CD4-positive, alpha-beta T cell treated with Interleukin-4 for 4 hours (primary cell): Measurements from ENCODE around the gene GGTLC3.
A peak's percentile ranks its signal among the peaks of the same experiment; 100 is the strongest.
"Not testable (repeated sequence)": the region's sequence is repeated elsewhere in the genome, so short reads cannot be mapped to it uniquely, and the experiment has no call there.

Experiments
- DNase-seq: peaks from one replicate; pipeline ENCODE4 v3.0.0-alpha.2; 2020

The GGTLC3 gene

GRCh38 chr22:18518061-18518460, at the start of gene GGTLC3:
GGTLC3 (minus strand) TSS chr22:18518161; CDS start chr22:18517897, 264 bp downstream.
- DNase-seq, result not testable (repeated sequence)

GRCh38 chr22:18560099-18560974, 42.4 kb upstream of the GGTLC3 start:
- not testable (repeated sequence) for DNase-seq

GRCh38 chr22:18558939-18559338, 41.0 kb upstream of the GGTLC3 start:
- DNase-seq, result not testable (repeated sequence)

DNA sequence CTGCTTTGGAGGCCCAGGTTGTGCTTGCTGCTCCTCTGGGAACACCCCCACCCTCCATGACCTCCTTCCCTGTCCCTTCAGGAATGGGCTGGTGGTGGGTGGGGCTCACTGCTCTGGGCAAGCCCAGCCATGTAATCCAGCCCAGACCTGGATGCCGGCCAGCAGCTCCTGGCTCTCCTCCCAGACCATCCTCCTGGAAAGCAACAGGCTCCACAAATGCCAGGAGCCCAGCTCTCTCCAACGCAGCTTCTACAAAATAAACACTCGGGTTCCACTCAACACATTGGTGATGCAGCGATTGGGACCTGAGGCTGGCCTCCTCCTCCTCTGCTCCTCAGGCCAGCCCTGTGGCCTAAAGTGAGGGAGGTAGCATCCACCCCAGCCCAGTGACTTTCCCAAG, 40.6 kb upstream of the GGTLC3 start:
- not testable (repeated sequence) for DNase-seq

DNA sequence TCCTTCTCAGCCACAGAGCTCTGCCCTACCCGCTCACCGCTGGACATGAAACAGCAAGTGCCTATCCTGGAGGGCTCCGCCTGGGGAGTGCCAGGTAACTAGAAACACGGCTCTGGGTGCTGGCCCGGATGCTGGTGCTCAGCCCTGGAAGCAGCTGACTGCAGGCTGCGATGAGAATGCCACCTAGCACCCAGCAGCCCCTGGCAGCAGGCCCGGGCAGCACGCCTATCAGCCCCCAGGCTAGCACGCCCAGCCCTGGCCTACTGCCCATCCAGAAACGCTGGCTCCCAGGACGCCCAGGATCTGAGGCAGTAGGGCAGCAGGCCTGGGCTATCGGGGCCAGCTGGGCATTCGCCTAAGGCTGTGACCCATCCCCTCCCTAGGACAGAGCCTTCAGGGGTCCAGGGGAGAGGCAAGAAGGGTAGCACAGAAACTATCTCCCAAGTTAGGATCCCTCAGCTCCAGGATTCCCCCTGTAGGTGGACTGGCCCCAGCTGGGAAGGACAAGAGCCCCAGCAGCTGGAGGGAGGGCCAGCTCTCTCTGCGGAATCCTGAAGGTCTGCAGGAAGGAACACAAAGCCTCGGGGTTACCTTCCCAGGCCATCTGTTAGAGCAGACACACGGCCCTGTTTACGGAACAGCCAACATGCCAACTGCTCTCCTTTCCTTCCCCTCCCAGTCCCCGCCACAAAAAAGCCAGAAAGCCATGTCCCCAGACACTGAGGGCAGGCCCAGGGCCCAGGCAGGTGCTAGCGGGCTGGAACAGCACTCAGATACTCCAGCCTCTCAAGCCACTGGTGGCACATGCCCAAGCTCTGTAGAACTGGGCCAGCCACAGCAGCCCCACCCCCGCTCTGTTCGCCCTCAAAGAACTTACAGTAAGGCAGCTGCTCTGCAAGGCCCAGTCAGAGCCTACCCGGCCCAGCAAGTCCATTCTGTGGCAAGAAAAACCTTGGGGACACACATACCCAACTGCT, 36.6 kb upstream of the GGTLC3 start:
- not testable (repeated sequence) for DNase-seq

DNA sequence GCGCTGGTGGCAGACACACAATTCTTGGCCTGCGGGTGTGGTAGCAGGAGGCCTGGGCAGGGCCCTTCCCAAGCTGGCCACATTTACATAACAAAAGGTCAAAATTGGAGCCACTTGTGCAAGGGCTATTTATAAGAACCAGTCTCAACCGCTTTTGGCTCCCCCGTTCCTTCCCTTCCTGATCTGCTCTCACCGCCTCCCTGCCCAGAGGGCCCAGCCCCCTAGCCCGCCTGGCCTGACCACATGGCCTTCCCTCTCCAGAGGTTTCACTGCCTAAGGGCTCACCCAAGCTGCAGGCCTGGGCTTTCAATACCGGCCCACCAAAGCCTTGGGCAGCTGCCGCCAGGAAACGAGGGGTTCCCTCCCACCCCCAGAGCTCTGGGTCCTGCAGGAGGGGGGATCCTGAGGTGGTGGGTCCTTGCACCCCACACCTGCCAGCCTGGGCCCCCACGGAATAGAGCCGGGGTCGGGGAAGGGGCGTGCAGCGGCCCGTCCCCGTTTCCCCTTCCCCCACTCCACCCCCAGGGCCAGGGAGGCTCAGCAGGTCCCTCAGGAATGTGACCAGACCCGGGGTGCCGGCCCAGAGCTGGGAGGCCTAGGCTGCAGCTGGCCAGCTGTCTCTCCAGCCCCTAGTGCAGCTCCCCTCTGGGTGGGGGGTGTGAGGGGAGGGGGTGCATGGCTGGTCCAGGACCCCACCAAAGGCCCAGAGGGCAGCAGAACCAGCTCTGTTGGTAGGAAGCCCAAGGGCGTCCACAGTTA, 35.1 kb upstream of the GGTLC3 start:
- not testable (repeated sequence) for DNase-seq

DNA sequence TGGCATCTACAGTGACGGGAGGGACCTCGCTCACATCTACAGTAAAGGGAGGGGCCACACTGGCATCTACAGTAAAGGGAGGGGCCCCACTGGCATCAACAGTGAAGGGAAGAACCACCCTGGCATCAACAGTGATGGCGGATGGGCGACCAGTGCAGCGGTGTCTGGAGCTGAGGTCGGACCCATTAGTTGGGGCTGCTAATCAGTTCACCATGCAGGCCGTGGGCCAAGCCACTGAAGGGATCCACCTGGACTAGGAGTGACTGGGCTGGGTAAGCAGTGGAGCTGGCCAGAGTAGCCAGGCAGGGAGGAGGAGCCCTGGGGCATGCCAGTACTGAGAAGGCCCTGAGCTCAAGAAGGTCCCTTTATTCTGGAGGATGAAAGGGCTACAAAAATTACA, 33.1 kb upstream of the GGTLC3 start:
- DNase-seq, result not testable (repeated sequence)

- DNase-seq, result not testable (repeated sequence)
These were observed 31.7 kb upstream of the GGTLC3 start for GRCh38 chr22:18549458-18550179.

DNA sequence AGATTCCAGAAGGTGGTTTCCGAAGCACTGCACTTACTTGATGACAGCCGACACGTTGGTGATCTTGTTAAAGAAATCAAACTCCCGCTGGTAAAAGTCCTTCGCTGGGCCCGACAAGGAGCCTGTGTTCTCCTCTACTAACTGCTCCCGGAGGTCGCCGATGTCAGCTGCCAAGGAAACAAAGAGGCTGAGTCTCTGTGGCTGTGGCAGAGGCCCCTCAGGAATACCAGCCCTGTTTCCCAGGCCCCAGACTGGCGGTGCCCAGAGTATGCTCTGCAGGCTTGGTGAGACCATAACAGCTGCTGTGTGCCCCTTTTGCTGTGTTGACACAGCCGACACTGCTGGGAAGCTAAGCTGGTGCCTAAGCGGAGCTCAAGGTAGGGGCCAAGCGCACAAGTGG, 26.7 kb upstream of the GGTLC3 start:
- not testable (repeated sequence) for DNase-seq

- not testable (repeated sequence) for DNase-seq
These were observed 25.4 kb upstream of the GGTLC3 start for GRCh38 chr22:18543400-18543799.

DNA sequence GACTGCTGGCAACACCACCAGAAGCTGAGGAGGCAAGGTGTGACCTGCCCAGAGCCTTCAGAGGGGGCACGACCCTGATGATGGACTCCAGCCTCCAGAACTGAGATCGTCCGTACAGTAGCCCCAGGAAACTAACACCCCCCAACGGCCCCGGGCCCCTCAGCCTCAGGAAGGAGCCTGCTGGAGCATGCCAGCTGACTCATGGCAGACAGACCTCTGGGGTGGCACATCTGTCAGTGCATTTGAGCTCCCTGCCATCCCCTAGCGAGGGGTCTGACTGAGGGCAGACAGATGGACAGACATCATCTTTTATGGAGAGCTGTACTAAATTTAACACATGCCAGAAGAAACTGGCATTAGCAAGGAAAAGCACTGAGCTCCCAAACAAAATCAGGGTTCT, 22.0 kb upstream of the GGTLC3 start:
- DNase-seq, result not testable (repeated sequence)

DNA sequence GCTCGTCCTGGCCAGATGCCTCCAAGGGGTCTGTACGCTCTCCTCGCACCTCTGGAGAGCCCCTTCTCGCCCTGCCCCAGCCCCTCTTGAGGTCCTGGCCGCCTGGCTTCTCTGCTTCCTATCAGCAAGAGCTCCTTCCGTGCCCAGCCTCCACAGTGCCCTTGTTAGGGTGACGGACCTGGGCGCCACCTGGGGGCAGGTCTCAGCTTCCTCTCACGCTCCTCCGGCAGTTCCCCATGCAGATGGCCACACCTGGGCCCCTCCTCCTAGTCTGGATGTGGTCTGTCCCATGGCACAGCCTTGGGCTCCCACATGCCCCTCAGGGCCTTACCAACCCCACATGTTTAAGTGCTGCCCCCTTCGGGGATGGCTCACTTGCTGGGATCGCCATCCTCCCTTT, 16.4 kb upstream of the GGTLC3 start:
- not testable (repeated sequence) for DNase-seq

GRCh38 chr22:18533633-18534032, 15.7 kb upstream of the GGTLC3 start:
- not testable (repeated sequence) for DNase-seq

- DNase-seq, result not testable (repeated sequence)
These were observed 11.6 kb upstream of the GGTLC3 start for GRCh38 chr22:18529416-18530145.

DNA sequence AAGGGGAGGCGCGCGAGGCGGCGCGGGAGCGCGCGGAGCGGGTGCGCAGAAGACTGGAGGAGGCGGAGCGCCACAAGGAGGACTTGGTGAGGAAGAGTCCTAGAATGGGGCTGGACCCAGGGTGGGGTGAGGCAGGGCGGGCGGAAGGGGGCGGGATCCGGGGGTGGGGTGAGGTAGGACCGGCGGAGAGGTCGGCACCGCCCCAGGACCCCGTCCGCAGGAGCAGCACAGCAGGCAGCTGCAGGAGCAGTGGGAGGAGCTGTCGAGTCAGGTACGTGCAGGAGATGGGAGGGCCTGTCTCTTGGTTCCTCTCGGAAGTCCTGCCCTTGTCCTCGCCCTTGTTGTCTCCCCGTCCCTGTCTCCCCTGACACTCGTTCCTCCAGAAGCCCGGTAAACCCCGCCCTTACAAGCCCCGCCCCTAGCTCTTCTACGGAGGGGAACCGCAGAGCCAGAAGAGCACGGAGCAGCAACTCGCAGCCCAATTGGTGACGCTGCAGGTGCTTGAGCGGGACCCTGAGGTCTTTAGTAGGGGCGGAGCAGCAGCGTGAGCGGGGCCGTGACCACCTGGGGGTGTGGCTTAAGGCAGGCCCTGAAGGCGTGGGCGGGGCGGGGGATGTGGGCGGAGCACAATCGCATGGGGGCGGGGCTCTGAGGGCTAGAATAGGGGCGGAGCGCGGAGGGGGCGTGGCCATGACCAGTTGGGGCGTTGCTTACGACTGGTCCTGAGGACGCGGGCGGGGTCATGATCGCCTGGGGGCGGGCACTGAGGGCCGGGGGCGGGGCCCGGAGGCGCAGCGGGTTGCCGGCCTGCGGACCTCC, 10.8 kb upstream of the GGTLC3 start:
- DNase-seq, result peak; percentile 79

DNA sequence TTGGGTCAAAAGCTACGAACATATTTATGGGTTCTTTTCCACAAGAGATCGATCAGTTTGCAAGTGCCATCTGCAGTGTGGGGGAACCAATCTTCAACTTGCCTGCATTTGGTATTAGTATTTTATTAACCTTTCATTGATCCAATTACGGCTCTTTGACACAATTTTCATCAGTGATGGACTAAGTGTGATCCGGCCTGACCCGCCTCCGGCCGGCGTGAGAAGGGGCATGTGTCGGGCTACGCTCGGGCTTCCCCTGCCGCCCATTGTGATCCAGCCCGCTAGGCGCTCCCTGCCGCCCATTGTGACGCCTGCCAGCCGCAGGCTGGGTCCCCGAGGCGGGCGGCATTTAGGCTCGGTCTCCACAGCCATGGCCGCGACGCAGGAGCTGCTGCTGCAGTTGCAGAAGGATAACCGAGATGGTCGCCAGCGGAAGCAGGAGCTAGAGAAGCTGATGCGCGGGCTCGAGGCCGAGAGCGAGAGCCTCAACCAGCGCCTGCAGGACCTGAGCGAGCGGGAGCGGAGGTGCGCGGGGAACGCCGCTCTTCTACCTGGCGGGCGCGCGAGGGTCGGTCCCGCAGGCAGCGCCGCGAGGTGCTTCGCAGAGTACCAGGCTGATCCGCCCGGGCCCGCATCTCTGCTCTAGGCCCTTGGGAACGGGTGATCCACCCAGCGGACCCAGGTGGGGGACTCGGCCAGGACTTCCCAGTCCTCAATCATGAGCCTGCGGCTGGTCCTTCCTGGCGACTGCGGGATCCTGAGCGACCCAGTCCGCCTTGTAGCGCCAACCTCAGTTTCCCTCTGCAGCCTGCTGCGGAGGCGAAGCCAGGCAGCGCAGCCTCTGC, 10.0 kb upstream of the GGTLC3 start, which contains the start of gene TMEM191B:
Gene TMEM191B, plus strand, starts transcription at position 51 of the 845 bp plus-strand sequence. Its CDS starts 179 bp downstream, at position 230.
- not testable (repeated sequence) for DNase-seq

- DNase-seq, result not testable (repeated sequence)
These were observed 5.4 kb upstream of the GGTLC3 start for GRCh38 chr22:18523328-18523727.

DNA sequence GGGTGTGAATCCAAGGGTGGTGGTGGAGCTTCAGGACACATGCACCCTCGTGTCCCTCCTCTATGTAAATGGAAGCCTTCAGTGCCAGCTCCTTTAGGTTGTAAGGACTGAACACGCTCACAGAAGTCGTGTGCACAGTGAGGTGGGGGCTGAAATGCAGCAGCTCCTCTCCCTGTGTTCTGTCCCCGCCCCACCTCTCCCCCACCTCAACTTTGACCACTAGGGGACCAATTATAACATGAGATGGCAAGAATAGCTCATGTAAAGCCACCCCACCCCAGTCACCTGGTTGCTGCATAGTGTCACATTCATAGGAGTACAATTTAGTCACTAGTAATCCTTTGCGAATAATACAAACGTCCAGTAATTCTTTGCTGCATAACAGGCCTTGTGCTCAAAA, 4.8 kb upstream of the GGTLC3 start:
- not testable (repeated sequence) for DNase-seq

DNA sequence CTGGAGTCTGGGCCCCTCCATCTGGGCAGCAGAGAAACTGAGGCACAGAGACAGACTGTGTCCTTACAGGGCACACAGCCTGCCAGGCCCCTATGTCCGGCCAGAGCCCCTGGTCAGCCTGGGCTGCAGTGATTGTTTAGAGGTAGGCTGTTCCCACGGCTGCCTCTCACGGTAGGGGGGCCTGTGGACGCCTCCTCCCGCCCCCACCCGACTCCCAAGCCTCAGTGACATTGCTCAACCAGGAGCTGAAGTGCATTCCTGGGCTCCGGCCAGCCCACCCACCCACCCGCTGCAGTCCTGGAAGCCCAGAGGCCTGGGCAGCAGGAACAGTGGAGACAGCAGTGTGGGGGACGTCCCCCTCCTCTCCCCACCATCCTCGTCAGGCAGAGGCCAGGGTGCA, 4.5 kb downstream of the GGTLC3 start:
- DNase-seq, result not testable (repeated sequence)
